Ovary (tissue), 9 donors: Measurements from ENCODE around the gene PLPP3. TPM values are rescaled to one million over a fixed set of nuclear protein-coding genes. Genes with fewer than 3 reads are reported as not detected.

Source experiments
- DNase-seq, 5 donors: peaks; one replicate each; pipeline ENCODE4 v3.0.0-alpha.2; 2019 to 2020
- H3K27ac ChIP-seq, 2 donors: fragments of 200-600 bp; one replicate each; pipeline versions ENCODE4 v1.5.1 to v1.8.0; 2019 to 2022
- H3K27me3 ChIP-seq: fragments of 200-600 bp; one replicate; pipeline ENCODE4 v1.8.0; 2022
- H3K36me3 ChIP-seq: fragments of 200-600 bp; sonication (generic); one replicate; pipeline ENCODE4 v1.5.1; 2019
- H3K4me1 ChIP-seq: one replicate; pipeline ENCODE4 v1.8.1; 2013; ENCODE audit warnings: mild to moderate bottlenecking, moderate library complexity; ENCODE audit not compliant: insufficient read depth
- H3K4me3 ChIP-seq: fragments of 200-600 bp; sonication (generic); one replicate; pipeline ENCODE4 v1.5.1; 2017
- H3K9me3 ChIP-seq, 2 donors: fragments of 200-600 bp in 1 of 2; sonication (generic) in 1 of 2; one replicate each; pipeline versions ENCODE4 v1.5.1 to v1.8.1; 2013 to 2019; ENCODE audit warnings: mild to moderate bottlenecking in 1 of 2, moderate library complexity in 1 of 2
- EP300 ChIP-seq: sonication (generic); formaldehyde crosslinking; IDR thresholded peaks from one replicate; pipeline ENCODE4 v1.6.1; 2017; ENCODE audit warnings: antibody characterized with exemption
- POLR2A ChIP-seq: fragments of 450-650 bp; IDR thresholded peaks from one replicate; pipeline ENCODE4 v1.6.1; 2017; ENCODE audit warnings: antibody characterized with exemption, mild to moderate bottlenecking, moderate library complexity
- WGBS, 3 donors: extraction: QIAGEN DNeasy Blood & Tissue Kit in 1 of 3; methylation state at CpG; one replicate each; pipeline versions ENCODE4 v1.1.5 to v1.1.7; 2013 to 2017; 5-methylcytosine and 5-hydroxymethylcytosine counted together
- intact Hi-C, 4 donors: fragments of 100-400 bp; cut with DNase I; formaldehyde crosslinking; loops; one replicate each; pipeline versions ENCODE4 v1.11.0 to v1.15.1; 2022 to 2023
- polyA plus RNA-seq, 2 donors: library from polyadenylated mRNA; stranded (reverse); fragments of 200-250 nt in 1 of 2; fragments of 350-450 nt in 1 of 2; fragmentation: Illumina TruSeq in 1 of 2; extraction: RNeasy Lipid Tissue Mini Kit (QIAGEN cat#74804) in 1 of 2; gene quantifications; one replicate each; pipeline ENCODE4 v1.2.3, GENCODE V29; 2013 to 2014
- total RNA-seq, 7 donors: library from RNA; depleted of rRNA in 2 of 7; stranded (reverse); fragments of >200 nt in 2 of 7; fragmentation: NEBNext Ultra II Directional in 3 of 7; extraction: Animal tissue kit (Norgen Biotek cat#: 25700) in 3 of 7; gene quantifications; one replicate each; pipeline versions ENCODE4 v1.1.0 to v1.2.4, GENCODE V29; 2016 to 2023
- TF ChIP-seq, protein P1 (sequence below), 3 donors: fragments of 450-650 bp in 2 of 3; fragments of 200-600 bp in 1 of 3; IDR thresholded peaks; one replicate each; pipeline versions ENCODE4 v1.5.1 to v1.8.0; 2016 to 2022; ENCODE audit warnings: antibody characterized with exemption in 3 of 3, mild to moderate bottlenecking in 1 of 3
- donor health status: DM: no; HTN: no; CAD: no; lungs with moderate emphysema.
- donor health status: DM: no; HTN: no; CAD: no.
- donor health status: Bipolar disorder and iron deficiency.
- donor health status: DM: yes; HTN: yes; CAD: no.
- donor health status: DM: no; HTN: no; CAD: no.
- donor health status: DM: yes; HTN: yes; CAD: no.

PLPP3 gene
- total and polyA plus RNA-seq, 9 donors: 51.4 to 188 (median 125) TPM

DNA sequence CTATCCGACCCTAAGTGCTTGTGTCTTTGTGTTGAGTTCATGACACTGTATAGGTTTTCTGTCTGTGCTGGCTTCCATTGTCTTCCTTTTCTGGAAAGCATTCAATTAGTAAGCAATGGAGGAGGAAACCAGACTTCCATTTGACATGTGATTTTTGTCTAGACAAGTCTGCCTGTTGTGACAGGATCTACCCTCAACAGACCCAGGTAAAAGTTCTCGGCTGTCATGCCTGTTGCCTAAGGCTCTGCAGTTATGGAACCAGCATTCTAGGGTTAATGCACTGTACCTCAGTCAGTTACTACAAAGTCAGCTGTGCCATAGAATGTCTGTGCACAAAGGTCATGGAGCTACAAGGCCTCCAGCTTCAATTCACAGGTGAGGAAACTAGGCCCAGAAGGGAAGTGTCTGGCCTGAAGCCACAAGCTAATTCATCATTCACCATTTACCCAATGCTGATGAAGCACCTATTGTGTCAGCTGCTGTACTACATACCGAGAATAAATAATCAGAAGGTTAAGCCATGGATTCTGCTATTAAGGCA lies 72.3 kb downstream of the PLPP3 start:
- 89 to 94% (median 90%) methylated on average over 3 of the region's 3 CpGs for WGBS, 3 donors
- TF ChIP-seq POLR2A: no peak
- TF ChIP-seq, protein P1, sequence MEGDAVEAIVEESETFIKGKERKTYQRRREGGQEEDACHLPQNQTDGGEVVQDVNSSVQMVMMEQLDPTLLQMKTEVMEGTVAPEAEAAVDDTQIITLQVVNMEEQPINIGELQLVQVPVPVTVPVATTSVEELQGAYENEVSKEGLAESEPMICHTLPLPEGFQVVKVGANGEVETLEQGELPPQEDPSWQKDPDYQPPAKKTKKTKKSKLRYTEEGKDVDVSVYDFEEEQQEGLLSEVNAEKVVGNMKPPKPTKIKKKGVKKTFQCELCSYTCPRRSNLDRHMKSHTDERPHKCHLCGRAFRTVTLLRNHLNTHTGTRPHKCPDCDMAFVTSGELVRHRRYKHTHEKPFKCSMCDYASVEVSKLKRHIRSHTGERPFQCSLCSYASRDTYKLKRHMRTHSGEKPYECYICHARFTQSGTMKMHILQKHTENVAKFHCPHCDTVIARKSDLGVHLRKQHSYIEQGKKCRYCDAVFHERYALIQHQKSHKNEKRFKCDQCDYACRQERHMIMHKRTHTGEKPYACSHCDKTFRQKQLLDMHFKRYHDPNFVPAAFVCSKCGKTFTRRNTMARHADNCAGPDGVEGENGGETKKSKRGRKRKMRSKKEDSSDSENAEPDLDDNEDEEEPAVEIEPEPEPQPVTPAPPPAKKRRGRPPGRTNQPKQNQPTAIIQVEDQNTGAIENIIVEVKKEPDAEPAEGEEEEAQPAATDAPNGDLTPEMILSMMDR (IDR thresholded peaks at IDR 0.05): no peak
- TF ChIP-seq EP300: no peak
- Histone ChIP-seq H3K4me1 (peaks cover 37% of the 10 kb centered on the region), H3K36me3 (no peaks in the 10 kb centered on the region), H3K27me3 (no peaks in the 10 kb centered on the region), H3K27ac (no peak overlapping the region), H3K4me3 (no peak overlapping the region), H3K9me3 (no peaks in the 10 kb centered on the region)
- intact Hi-C loops: no loop called here
- DNase-seq: no peak

DNA sequence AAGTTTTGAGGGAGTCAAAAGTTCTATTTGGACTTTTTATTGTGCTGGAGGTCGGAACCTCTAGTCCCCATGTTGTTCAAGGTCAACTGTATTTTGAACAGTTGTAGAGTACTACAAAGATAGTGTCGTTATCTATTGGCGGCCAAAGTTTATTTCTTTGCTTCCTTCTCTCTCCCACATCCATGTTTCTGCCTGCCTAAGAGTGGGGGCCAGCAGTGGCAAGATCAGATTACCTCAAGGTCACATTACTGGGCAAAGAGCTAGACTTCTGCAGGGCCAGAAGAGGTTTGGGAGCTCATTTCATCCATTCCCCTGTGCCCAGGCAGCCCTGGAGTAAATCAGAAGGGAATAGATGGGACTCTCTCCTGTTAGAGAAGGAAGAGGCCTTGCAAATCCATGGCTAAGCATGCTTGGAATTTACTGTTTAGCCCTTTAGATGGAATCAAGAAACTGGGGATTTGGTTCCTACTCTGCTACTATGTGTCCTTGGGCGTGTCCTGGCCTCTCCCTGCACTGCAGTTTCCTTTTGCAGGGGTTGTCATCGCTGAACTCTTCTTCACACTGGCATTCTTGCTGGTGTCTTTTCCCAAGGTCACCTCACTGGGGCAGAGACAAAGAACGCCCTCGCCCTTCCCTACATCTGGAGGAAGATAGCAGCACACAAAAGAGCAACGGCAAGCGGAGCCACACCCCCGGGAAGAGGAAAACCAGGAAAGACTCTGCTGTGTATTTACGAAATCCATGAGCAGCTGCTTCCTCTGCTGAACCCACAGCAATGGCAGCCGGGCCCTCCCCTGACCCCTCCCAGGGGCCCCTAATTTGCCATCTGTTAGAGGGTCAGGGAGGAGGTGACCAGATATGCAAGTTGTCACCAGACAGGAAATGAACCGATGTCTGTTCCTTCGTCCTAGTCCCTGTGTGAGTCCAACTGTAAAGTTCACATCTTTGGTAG lies 73.3 kb downstream of the PLPP3 start:
- H3K27me3 ChIP-seq: no peaks in the 10 kb centered on the region
- peak overlapping the region in 1 of 2 donors; percentile 30 for H3K27ac ChIP-seq
- peak in 2 of 5 donors; percentile 27 to 49 for DNase-seq
- peaks cover 32% of the 10 kb centered on the region for H3K4me1 ChIP-seq
- no peak overlapping the region for H3K4me3 ChIP-seq
- intact Hi-C loops: no loop called here
- TF ChIP-seq EP300 (no peak), POLR2A (no peak)
- TF ChIP-seq, protein P1 (IDR thresholded peaks at IDR 0.05): no peak
- WGBS, 3 donors: 25 to 49% (median 39%) methylated on average over 14 of the region's 14 CpGs
- no peaks in the 10 kb centered on the region for H3K9me3 ChIP-seq
- no peaks in the 10 kb centered on the region for H3K36me3 ChIP-seq

DNA sequence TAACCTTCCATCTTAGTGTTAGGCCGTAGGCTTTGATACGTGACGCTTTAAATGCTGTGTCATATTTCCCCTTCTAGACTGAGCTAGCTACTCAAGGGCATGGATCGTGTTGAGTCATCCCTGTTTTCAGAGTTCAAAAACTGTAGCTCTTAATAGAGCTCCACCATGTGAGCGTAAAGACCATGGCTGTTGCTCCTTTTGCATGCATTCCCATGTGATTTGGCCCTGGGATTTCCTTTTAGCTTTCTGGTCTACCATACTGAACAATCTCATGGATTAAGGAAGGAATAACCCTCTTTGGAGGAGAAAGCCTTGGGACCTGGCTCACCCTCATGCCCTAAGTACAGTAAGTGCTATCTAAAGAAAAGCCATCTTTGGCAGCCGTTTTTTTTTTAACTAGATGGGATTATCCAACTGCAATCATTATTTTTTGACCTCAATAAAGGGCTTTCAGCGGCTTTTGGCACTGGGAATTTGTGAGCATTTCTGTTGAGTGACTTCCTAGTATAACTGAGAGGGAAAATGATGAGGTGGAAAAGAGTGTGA lies 76.6 kb downstream of the PLPP3 start:
- TF ChIP-seq EP300 (no peak), POLR2A (no peak)
- TF ChIP-seq, protein P1 (IDR thresholded peaks at IDR 0.05): no peak
- Histone ChIP-seq H3K4me1 (peaks cover 25% of the 10 kb centered on the region), H3K27ac (no peak overlapping the region)

DNA sequence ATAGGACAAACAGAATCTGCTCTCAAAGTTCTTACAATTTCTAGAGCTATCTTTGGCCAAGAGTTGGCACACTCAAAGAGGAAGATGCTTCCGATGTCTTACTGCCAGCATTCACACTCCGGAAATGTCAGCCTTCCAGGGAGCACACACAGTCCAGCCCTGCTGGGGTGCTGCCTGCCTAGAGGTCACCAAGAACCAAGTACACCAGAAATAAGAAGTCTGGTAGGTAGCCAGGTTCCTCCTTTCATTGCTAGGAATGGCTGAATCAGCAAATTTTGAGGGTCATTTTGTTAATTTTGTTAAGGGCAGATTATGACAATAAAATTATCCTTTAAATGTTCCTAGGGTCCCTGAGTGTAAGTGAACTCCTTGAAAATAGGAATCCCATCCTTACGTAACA lies 77.5 kb downstream of the PLPP3 start:
- intact Hi-C loops: no loop called here
- TF ChIP-seq POLR2A (no peak), EP300 (no peak)
- TF ChIP-seq, protein P1 (IDR thresholded peaks at IDR 0.05): no peak
- H3K27ac ChIP-seq: no peak overlapping the region
- no peaks in the 10 kb centered on the region for H3K36me3 ChIP-seq
- no peak for DNase-seq
- peaks cover 20% of the 10 kb centered on the region for H3K4me1 ChIP-seq
- H3K4me3 ChIP-seq: no peak overlapping the region
- 73 to 80% (median 75%) methylated on average over 3 of the region's 3 CpGs for WGBS, 3 donors
- no peaks in the 10 kb centered on the region for H3K9me3 ChIP-seq
- H3K27me3 ChIP-seq: no peaks in the 10 kb centered on the region

More for the DNA sequence above, 76.6 kb downstream of the PLPP3 start:
- no peaks in the 10 kb centered on the region for H3K9me3 ChIP-seq
- DNase-seq: no peak
- H3K36me3 ChIP-seq: no peaks in the 10 kb centered on the region
- H3K27me3 ChIP-seq: no peaks in the 10 kb centered on the region
- intact Hi-C loops: no loop called here
- H3K4me3 ChIP-seq: no peak overlapping the region
- 81 to 87% (median 84%) methylated on average over 7 of the region's 7 CpGs for WGBS, 3 donors
